OCI-LY3 (cell line): ENCODE measurements around the gene NUP188.

Source experiments
- H2AFZ ChIP-seq: fragments of 200-600, 300-600 bp; shearing (Covaris generic); 2 replicates; pipeline ENCODE4 v1.6.0; 2014; ENCODE audit warnings: antibody characterized with exemption, low read depth, low read length
- H3K27ac ChIP-seq: fragments of 200-600, 300-600 bp; sonication (generic); 2 replicates; pipeline ENCODE4 v1.5.1; 2014; ENCODE audit warnings: mild to moderate bottlenecking, low read length, moderate library complexity, mixed read lengths
- H3K27me3 ChIP-seq: fragments of 200-600, 300-600 bp; sonication (generic); 2 replicates; pipeline ENCODE4 v1.6.1; 2014; ENCODE audit warnings: low read depth, low read length, mixed read lengths
- H3K36me3 ChIP-seq: fragments of 200-600, 300-600 bp; sonication (generic); replicated peaks from 2 replicates; pipeline ENCODE3; 2014; ENCODE audit warnings: low read depth, low read length, mixed read lengths
- H3K4me1 ChIP-seq: fragments of 300-600, 200-600 bp; sonication (generic); 2 replicates; pipeline ENCODE4 v1.6.1; 2014; ENCODE audit warnings: low read length, mixed read lengths
- H3K4me2 ChIP-seq: fragments of 200-600, 300-600 bp; sonication (generic); 2 replicates; pipeline ENCODE4 v1.6.1; 2014; ENCODE audit warnings: low read length, mixed read lengths
- H3K4me3 ChIP-seq: fragments of 300-600, 200-600 bp; sonication (generic); 2 replicates; pipeline ENCODE4 v1.5.1; 2014; ENCODE audit warnings: antibody characterized with exemption, mild to moderate bottlenecking, low read length, moderate library complexity
- H3K79me2 ChIP-seq: fragments of 300-600, 200-600 bp; shearing (Covaris generic); 2 replicates; pipeline ENCODE4 v1.6.1; 2014; ENCODE audit warnings: mild to moderate bottlenecking, low read length, mixed read lengths
- H3K9ac ChIP-seq: fragments of 300-600, 200-600 bp; shearing (Covaris generic); 2 replicates; pipeline ENCODE4 v1.6.0; 2014; ENCODE audit warnings: mild to moderate bottlenecking, low read length, moderate library complexity
- H3K9me3 ChIP-seq: fragments of 200-600, 300-600 bp; shearing (Covaris generic); 2 replicates; pipeline ENCODE4 v1.6.1; 2014; ENCODE audit warnings: low read length, mixed read lengths; ENCODE audit not compliant: insufficient read depth
- H4K20me1 ChIP-seq: fragments of 200-600, 300-600 bp; sonication (generic); 2 replicates; pipeline ENCODE4 v1.6.1; 2016; ENCODE audit warnings: low read length, mixed read lengths; ENCODE audit not compliant: insufficient read depth
- EZH2phosphoT487 ChIP-seq: fragments of 200-600 bp; shearing (Covaris generic); IDR thresholded peaks from 2 replicates; pipeline ENCODE4 v1.6.1; 2018; ENCODE audit warnings: antibody characterized with exemption, mixed run types, low read depth
- TF ChIP-seq, protein P1 (sequence below): fragments of 200-600, 300-600 bp; sonication (generic); IDR thresholded peaks from 2 replicates; pipeline ENCODE4 v1.5.1; 2014; ENCODE audit warnings: antibody characterized with exemption, low read length, low read depth

Gene NUP188

DNA sequence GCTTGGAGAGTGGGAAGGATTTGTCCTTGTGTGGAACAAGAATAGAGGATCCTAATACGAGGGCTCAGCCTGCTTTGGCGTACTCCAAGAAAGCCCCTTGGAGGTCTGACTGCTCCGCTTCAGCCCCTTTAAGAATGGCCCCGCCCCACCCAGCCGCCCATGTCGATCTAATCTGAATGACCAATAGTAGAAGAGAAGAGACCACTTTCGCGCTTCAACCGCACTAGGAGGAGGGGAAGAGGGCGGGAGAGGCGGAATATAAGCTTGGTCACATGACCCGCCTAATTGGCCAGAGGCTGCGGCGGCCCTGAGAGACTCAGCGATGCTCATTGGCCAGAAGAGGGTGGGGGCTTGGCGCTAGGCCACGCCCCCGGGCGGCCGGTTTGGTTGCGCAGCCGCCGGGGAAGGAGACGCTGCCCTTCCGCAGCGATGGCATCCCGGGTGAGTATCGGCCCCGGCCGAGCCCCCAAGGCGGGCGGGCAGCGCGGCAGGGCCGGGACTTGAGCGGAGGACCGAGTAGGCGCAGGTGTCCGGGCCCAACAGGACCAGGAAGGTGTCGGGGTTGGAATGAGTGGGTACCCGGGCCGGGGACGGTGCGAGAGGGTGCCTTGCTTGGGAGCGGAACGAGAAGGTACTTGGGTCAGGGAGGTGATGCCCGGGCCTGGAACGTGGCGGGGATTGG lies 88.9 kb downstream of the NUP188 start, which contains the start of gene MIGA2:
TSS of gene MIGA2 (plus strand) at position 386 of the 682 bp plus-strand sequence. CDS start 3,969 bp downstream, outside the sequence.
- H4K20me1 ChIP-seq: no peaks in the 10 kb centered on the region
- peaks cover 19% of the 10 kb centered on the region for H3K79me2 ChIP-seq
- peak within 1 kb of the TSS; percentile 98 for H2AFZ ChIP-seq
- H3K9me3 ChIP-seq: no peaks in the 10 kb centered on the region
- H3K27me3 ChIP-seq: no peaks in the 10 kb centered on the region
- H3K4me3 ChIP-seq: peak within 1 kb of the TSS; percentile 89
- TF ChIP-seq EZH2phosphoT487: no peak
- TF ChIP-seq, protein P1, sequence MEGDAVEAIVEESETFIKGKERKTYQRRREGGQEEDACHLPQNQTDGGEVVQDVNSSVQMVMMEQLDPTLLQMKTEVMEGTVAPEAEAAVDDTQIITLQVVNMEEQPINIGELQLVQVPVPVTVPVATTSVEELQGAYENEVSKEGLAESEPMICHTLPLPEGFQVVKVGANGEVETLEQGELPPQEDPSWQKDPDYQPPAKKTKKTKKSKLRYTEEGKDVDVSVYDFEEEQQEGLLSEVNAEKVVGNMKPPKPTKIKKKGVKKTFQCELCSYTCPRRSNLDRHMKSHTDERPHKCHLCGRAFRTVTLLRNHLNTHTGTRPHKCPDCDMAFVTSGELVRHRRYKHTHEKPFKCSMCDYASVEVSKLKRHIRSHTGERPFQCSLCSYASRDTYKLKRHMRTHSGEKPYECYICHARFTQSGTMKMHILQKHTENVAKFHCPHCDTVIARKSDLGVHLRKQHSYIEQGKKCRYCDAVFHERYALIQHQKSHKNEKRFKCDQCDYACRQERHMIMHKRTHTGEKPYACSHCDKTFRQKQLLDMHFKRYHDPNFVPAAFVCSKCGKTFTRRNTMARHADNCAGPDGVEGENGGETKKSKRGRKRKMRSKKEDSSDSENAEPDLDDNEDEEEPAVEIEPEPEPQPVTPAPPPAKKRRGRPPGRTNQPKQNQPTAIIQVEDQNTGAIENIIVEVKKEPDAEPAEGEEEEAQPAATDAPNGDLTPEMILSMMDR: no peak
- no peaks in the 10 kb centered on the region for H3K36me3 ChIP-seq
- H3K4me1 ChIP-seq: peaks cover 10% of the 10 kb centered on the region
- peak within 1 kb of the TSS; percentile 84 for H3K9ac ChIP-seq
- H3K4me2 ChIP-seq: peak within 1 kb of the TSS; percentile 95
- H3K27ac ChIP-seq: peak within 1 kb of the TSS; percentile 38; the same call in 1 of the 2 replicates

DNA sequence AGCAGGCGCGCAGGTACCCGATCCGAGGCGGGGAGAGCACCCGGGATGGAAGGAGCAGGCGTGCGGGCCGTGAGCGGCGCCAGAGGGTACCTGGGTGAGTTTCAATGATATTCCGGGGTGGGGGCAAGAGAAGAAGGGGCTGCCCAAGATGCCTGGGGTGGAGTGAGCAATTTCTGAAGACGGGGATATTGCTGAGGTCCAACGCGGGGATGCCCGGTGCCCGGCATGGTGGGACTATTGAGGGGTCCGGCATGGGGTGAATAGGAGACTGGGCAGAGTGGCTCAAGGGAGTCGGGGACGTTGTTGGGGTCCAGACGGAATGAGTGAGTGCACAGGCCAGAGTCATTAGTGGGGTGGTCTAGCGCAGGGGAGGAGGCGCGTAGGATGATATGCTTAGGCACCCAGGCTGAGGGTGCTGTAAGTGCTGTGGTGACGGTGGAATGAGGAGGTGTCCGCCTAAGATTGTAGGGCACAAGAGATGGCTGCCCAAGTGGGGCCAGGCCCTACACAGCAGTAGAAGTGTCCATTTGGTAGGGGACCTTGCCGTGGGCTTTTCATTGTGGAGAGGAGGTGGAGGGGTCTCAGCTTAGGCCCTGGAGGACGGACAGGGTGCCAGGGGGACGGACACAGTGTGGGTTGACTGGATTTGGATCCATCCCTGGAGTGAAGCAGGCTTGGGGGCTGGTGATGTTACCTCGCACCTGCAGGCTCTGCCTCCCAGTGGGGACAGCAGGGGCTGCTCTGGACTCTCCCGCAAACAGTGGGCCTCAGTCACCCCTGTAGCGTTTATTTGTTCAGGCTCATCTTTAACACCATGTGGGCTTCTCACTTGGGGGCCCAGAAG lies 89.6 kb downstream of the NUP188 start:
- no peak for TF ChIP-seq EZH2phosphoT487
- TF ChIP-seq, protein P1: no peak
- H3K79me2 ChIP-seq: peaks cover 19% of the 10 kb centered on the region
- peak overlapping the region; percentile 39; the same call in 1 of the 2 replicates for H2AFZ ChIP-seq
- peaks cover 1% of the 10 kb centered on the region for H3K36me3 ChIP-seq
- peak overlapping the region; percentile 81 for H3K9ac ChIP-seq
- peak overlapping the region; percentile 89 for H3K4me3 ChIP-seq
- no peaks in the 10 kb centered on the region for H4K20me1 ChIP-seq
- H3K27me3 ChIP-seq: no peaks in the 10 kb centered on the region
- H3K9me3 ChIP-seq: no peaks in the 10 kb centered on the region
- H3K4me1 ChIP-seq: peaks cover 10% of the 10 kb centered on the region
- peak overlapping the region; percentile 93 for H3K4me2 ChIP-seq
- no peak overlapping the region for H3K27ac ChIP-seq

DNA sequence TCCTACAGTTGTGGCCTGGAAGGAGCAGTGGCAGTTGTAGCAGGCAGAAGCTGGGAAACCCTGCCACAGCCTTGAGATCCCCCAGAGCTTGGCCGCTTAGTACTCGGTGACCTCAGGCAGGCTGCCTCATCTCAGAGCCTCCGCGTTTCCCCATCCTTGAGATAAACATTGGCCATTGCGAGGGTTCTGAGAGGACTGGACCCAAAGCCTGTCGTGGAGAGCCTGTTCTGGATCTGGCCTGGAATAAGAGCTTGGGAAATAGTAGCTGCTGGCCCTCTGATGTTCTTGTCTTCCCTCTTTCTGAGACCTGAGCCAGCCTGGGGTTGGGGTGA lies 90.2 kb downstream of the NUP188 start:
- no peaks in the 10 kb centered on the region for H3K27me3 ChIP-seq
- TF ChIP-seq, protein P1: no peak
- no peak for TF ChIP-seq EZH2phosphoT487
- H3K27ac ChIP-seq: no peak overlapping the region
- H3K4me2 ChIP-seq: peak overlapping the region; percentile 93
- H2AFZ ChIP-seq: no peak overlapping the region
- H3K36me3 ChIP-seq: peaks cover 6% of the 10 kb centered on the region
- peak overlapping the region; percentile 89 for H3K4me3 ChIP-seq
- H3K79me2 ChIP-seq: peaks cover 19% of the 10 kb centered on the region
- no peaks in the 10 kb centered on the region for H4K20me1 ChIP-seq
- H3K9ac ChIP-seq: no peak overlapping the region
- no peaks in the 10 kb centered on the region for H3K9me3 ChIP-seq
- H3K4me1 ChIP-seq: peaks cover 10% of the 10 kb centered on the region
